ENCODE measurements around the gene RABGAP1L.

DNA sequence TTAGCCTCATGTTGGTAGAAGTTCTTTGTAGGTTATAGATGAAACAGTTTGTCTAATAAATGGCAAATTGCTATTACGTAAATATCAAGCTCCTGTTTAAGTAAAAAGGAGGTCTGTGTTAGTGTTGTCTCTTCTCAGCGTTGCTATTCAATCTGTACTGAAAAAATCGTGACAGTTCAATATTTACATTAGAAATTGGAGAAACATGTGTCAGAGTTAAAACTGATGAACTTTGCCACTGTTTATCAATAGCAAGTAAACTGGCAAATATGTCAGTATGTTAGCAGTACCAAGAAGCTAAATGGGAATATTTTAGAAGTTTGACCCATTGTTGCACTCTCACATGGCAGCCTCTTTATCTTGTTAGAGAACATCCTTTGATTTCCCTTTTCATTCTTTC lies 506.9 kb downstream of the RABGAP1L start:
- TF ChIP-seq CTCF (conservative IDR thresholded peaks at IDR 0.05; ENCODE audit: low read depth, low read length) (no peak), POLR2A (IDR thresholded peaks at IDR 0.05; ENCODE audit: low read depth, low read length) (no peak), BHLHE40 (IDR thresholded peaks at IDR 0.05; ENCODE audit: low read depth, low read length) (no peak), MAZ (IDR thresholded peaks at IDR 0.05; ENCODE audit: borderline replicate concordance, low read depth, low read length) (no peak), RCOR1 (IDR thresholded peaks at IDR 0.05; ENCODE audit: insufficient replicate concordance, low read length) (no peak), RFX5 (IDR thresholded peaks at IDR 0.05; ENCODE audit: low read depth, low read length) (no peak)
